Measurements from ENCODE around the gene ELMO2. TPM values are rescaled to one million over a fixed set of nuclear protein-coding genes. Genes with fewer than 3 reads are reported as not detected.

ELMO2 gene
- total RNA-seq: 10 to 100 TPM; 25.3 to 30.2 TPM
- long read RNA-seq, transcript ELMO2-201 (22 exons, 3,669 nt): major isoform, 9 of 31 reads
- long read RNA-seq, partial matches to known transcripts: 8 of 31 reads
- long read RNA-seq, other reads (novel, unspliced or antisense): 12 of 31 reads

GRCh38 chr20:46406200-46406985 is at the start of gene ELMO2:
Gene ELMO2, minus strand, starts transcription at chr20:46406615. Its CDS starts 12,133 bp downstream, at chr20:46394482.
- intact Hi-C loops (cut with DNase I, micrococcal nuclease): no loop called here
- DNase-seq (peak; percentile 98 to 99), ATAC-seq (peak; percentile 91)

GRCh38 chr20:46455729-46456128 is 49.3 kb upstream of the ELMO2 start:
- intact Hi-C loops (cut with DNase I, micrococcal nuclease): no loop called here
- DNase-seq (no peak), ATAC-seq (no peak)

GRCh38 chr20:46446851-46447250 is 40.4 kb upstream of the ELMO2 start:
- no peak for ATAC-seq
- no peak for DNase-seq
- intact Hi-C loops (cut with DNase I, micrococcal nuclease): no loop called here

GRCh38 chr20:46439837-46440236 is 33.4 kb upstream of the ELMO2 start:
- DNase-seq (no peak), ATAC-seq (no peak)
- intact Hi-C loops (cut with DNase I, micrococcal nuclease): no loop called here

GRCh38 chr20:46438156-46438750 is 31.8 kb upstream of the ELMO2 start:
- ATAC-seq (no peak), DNase-seq (no peak)
- intact Hi-C loops (cut with DNase I, micrococcal nuclease): no loop called here

GRCh38 chr20:46435146-46435545 is 28.7 kb upstream of the ELMO2 start:
- intact Hi-C loops (cut with DNase I, micrococcal nuclease): no loop called here
- DNase-seq (no peak), ATAC-seq (no peak)

GRCh38 chr20:46434597-46434996 is 28.2 kb upstream of the ELMO2 start:
- intact Hi-C loops (cut with DNase I, micrococcal nuclease): no loop called here
- no peak for DNase-seq
- ATAC-seq: no peak

GRCh38 chr20:46433051-46433450 is 26.6 kb upstream of the ELMO2 start:
- ATAC-seq (no peak), DNase-seq (no peak)
- intact Hi-C loops (cut with DNase I, micrococcal nuclease): no loop called here

GRCh38 chr20:46430921-46431712 is 24.7 kb upstream of the ELMO2 start:
- ATAC-seq (no peak), DNase-seq (no peak)
- intact Hi-C loops (cut with DNase I, micrococcal nuclease): no loop called here

GRCh38 chr20:46427384-46427783 is 21.0 kb upstream of the ELMO2 start:
- ATAC-seq: no peak
- intact Hi-C loops (cut with DNase I, micrococcal nuclease): no loop called here
- DNase-seq: no peak

GRCh38 chr20:46423882-46424482 is 17.6 kb upstream of the ELMO2 start:
- intact Hi-C loops (cut with DNase I, micrococcal nuclease): no loop called here
- DNase-seq (no peak), ATAC-seq (no peak)

GRCh38 chr20:46423342-46423741 is 16.9 kb upstream of the ELMO2 start:
- DNase-seq (no peak), ATAC-seq (no peak)
- intact Hi-C loops (cut with DNase I, micrococcal nuclease): no loop called here

GRCh38 chr20:46420878-46421277 is 14.5 kb upstream of the ELMO2 start:
- intact Hi-C loops (cut with DNase I, micrococcal nuclease): no loop called here
- DNase-seq (no peak), ATAC-seq (no peak)

- intact Hi-C loops (cut with DNase I, micrococcal nuclease): no loop called here
- no peak for DNase-seq
- no peak for ATAC-seq
Measured at GRCh38 chr20:46419882-46420281, 13.5 kb upstream of the ELMO2 start.

GRCh38 chr20:46416839-46417238 is 10.4 kb upstream of the ELMO2 start:
- intact Hi-C loops (cut with DNase I, micrococcal nuclease): no loop called here
- ATAC-seq (no peak), DNase-seq (no peak)

GRCh38 chr20:46416421-46416820 is 10.0 kb upstream of the ELMO2 start:
- ATAC-seq (no peak), DNase-seq (no peak)
- intact Hi-C loops (cut with DNase I, micrococcal nuclease): no loop called here

- ATAC-seq: no peak
- intact Hi-C loops (cut with DNase I, micrococcal nuclease): no loop called here
- no peak for DNase-seq
Measured at GRCh38 chr20:46415773-46416172, 9.4 kb upstream of the ELMO2 start.

- ATAC-seq: no peak
- intact Hi-C loops (cut with DNase I, micrococcal nuclease): no loop called here
- DNase-seq: no peak
Measured at GRCh38 chr20:46414608-46415007, 8.2 kb upstream of the ELMO2 start.

GRCh38 chr20:46411637-46412036 is 5.2 kb upstream of the ELMO2 start:
- intact Hi-C loops (cut with DNase I, micrococcal nuclease): no loop called here
- DNase-seq (no peak), ATAC-seq (no peak)

Data from left colon (tissue), 2 donors.